HG02938 (cell line): ENCODE results near the gene SYTL1.

Experiments
- ATAC-seq: cut with Tn5 transposase; IDR thresholded peaks from one replicate; pipeline ENCODE4 v1.9.1; 2021; ENCODE audit warnings: mild to moderate bottlenecking, moderate library complexity; ENCODE audit not compliant: unreplicated experiment

The SYTL1 gene

GRCh38 chr1:27318136-27318535, 23.7 kb upstream of the SYTL1 start:
- ATAC-seq, result no peak

GRCh38 chr1:27318596-27318995, 23.2 kb upstream of the SYTL1 start:
- no peak for ATAC-seq

- peak; percentile 90 for ATAC-seq
These were observed 19.8 kb upstream of the SYTL1 start, which contains the start of gene TMEM222 for GRCh38 chr1:27321813-27322568. TSS of gene TMEM222 (plus strand) at chr1:27322163. CDS start at chr1:27322198, 35 bp downstream.

- no peak for ATAC-seq
These were observed 19.1 kb upstream of the SYTL1 start for GRCh38 chr1:27322569-27323240.

GRCh38 chr1:27325286-27325685, 16.5 kb upstream of the SYTL1 start:
- ATAC-seq, result no peak

GRCh38 chr1:27327964-27328363, 13.9 kb upstream of the SYTL1 start:
- no peak for ATAC-seq

- no peak for ATAC-seq
These were observed 11.0 kb upstream of the SYTL1 start for GRCh38 chr1:27330786-27331185.

GRCh38 chr1:27331426-27331825, 10.4 kb upstream of the SYTL1 start:
- ATAC-seq, result no peak

GRCh38 chr1:27331922-27332321, 9.9 kb upstream of the SYTL1 start:
- no peak for ATAC-seq

- ATAC-seq, result no peak
These were observed 9.1 kb upstream of the SYTL1 start for GRCh38 chr1:27332536-27333281.

- ATAC-seq, result no peak
These were observed 8.0 kb upstream of the SYTL1 start for GRCh38 chr1:27333717-27334279.

- no peak for ATAC-seq
These were observed 6.1 kb upstream of the SYTL1 start for GRCh38 chr1:27335506-27336422.

- ATAC-seq, result no peak
These were observed 5.1 kb upstream of the SYTL1 start for GRCh38 chr1:27336756-27337155.

GRCh38 chr1:27338751-27339150, 3.1 kb upstream of the SYTL1 start:
- no peak for ATAC-seq

GRCh38 chr1:27339213-27339612, 2.6 kb upstream of the SYTL1 start:
- ATAC-seq, result no peak

- no peak for ATAC-seq
These were observed 562 bp downstream of the SYTL1 start for GRCh38 chr1:27342391-27342777.

- ATAC-seq, result no peak
These were observed 1.2 kb downstream of the SYTL1 start for GRCh38 chr1:27342778-27343638.

GRCh38 chr1:27343639-27344025, 1.8 kb downstream of the SYTL1 start:
- no peak for ATAC-seq

GRCh38 chr1:27345272-27345671, 3.5 kb downstream of the SYTL1 start:
- no peak for ATAC-seq
